Measurements from ENCODE around the gene KCNIP4. TPM values are rescaled to one million over a fixed set of nuclear protein-coding genes. Genes with fewer than 3 reads are reported as not detected.

Gene KCNIP4
- total and polyA plus RNA-seq, 11 donors, result 0.19 TPM; not detected in 10

GRCh38 chr4:21876711-21877110 lies 71.9 kb downstream of the KCNIP4 start:
- Histone ChIP-seq H3K36me3 (no peaks in the 10 kb centered on the region), H3K9me3 (no peaks in the 10 kb centered on the region), H3K27me3 (no peaks in the 10 kb centered on the region), H3K27ac (no peak overlapping the region), H3K4me1 (no peaks in the 10 kb centered on the region), H3K4me3 (no peak overlapping the region)
- ATAC-seq, result no peak
- TF ChIP-seq CTCF (IDR thresholded peaks at IDR 0.05) (no peak), POLR2A (IDR thresholded peaks at IDR 0.05) (no peak)
- 9 to 19% (median 10%) methylated on average over 1 of the region's 1 CpG for WGBS, 4 donors
- no peak for DNase-seq
- intact Hi-C loops (cut with DNase I), result no loop called here

- intact Hi-C loops (cut with DNase I), result no loop called here
- WGBS, 4 donors, result 63 to 68% (median 66%) methylated on average over 1 of the region's 1 CpG
- no peak for TF ChIP-seq CTCF (IDR thresholded peaks at IDR 0.05)
- no peak for TF ChIP-seq POLR2A (IDR thresholded peaks at IDR 0.05)
These were observed 75.4 kb downstream of the KCNIP4 start for GRCh38 chr4:21873145-21873544.

GRCh38 chr4:21872101-21872500 lies 76.5 kb downstream of the KCNIP4 start:
- intact Hi-C loops (cut with DNase I), result no loop called here
- H3K36me3 ChIP-seq, result no peaks in the 10 kb centered on the region
- WGBS, 4 donors, result 17 to 21% (median 19%) methylated on average over 5 of the region's 5 CpGs
- H3K4me3 ChIP-seq, result no peak overlapping the region
- no peak for ATAC-seq
- DNase-seq, result no peak
- H3K27me3 ChIP-seq, result no peaks in the 10 kb centered on the region
- no peaks in the 10 kb centered on the region for H3K9me3 ChIP-seq
- no peaks in the 10 kb centered on the region for H3K4me1 ChIP-seq
- no peak overlapping the region for H3K27ac ChIP-seq
- TF ChIP-seq POLR2A (IDR thresholded peaks at IDR 0.05) (no peak), CTCF (IDR thresholded peaks at IDR 0.05) (no peak)

More at GRCh38 chr4:21873145-21873544, 75.4 kb downstream of the KCNIP4 start:
- Histone ChIP-seq H3K36me3 (no peaks in the 10 kb centered on the region), H3K4me1 (no peaks in the 10 kb centered on the region), H3K27me3 (no peaks in the 10 kb centered on the region), H3K27ac (no peak overlapping the region), H3K4me3 (no peak overlapping the region), H3K9me3 (no peaks in the 10 kb centered on the region)
- DNase-seq (no peak), ATAC-seq (no peak)

GRCh38 chr4:21869978-21870745 lies 78.4 kb downstream of the KCNIP4 start:
- H3K36me3 ChIP-seq, result no peaks in the 10 kb centered on the region
- DNase-seq (no peak), ATAC-seq (no peak)
- H3K9me3 ChIP-seq, result no peaks in the 10 kb centered on the region
- no peak overlapping the region for H3K27ac ChIP-seq
- intact Hi-C loops (cut with DNase I), result no loop called here
- no peak overlapping the region for H3K4me3 ChIP-seq
- no peaks in the 10 kb centered on the region for H3K27me3 ChIP-seq
- WGBS, 4 donors, result 86 to 88% (median 87%) methylated on average over 8 of the region's 8 CpGs
- no peaks in the 10 kb centered on the region for H3K4me1 ChIP-seq
- TF ChIP-seq POLR2A (IDR thresholded peaks at IDR 0.05), result no peak
- no peak for TF ChIP-seq CTCF (IDR thresholded peaks at IDR 0.05)

Measured in heart left ventricle (tissue), 16 donors.